Endothelial cell (in vitro differentiated cells): ENCODE results near the gene ERP27. TPM values are rescaled to one million over a fixed set of nuclear protein-coding genes. Genes with fewer than 3 reads are reported as not detected.
A peak's percentile ranks its signal among the peaks of the same experiment; 100 is the strongest.

Experiments used
- DNase-seq: peaks from one replicate; pipeline ENCODE4 v3.0.0; 2021; ENCODE audit warnings: low spot score
- H3K27ac Mint-ChIP-seq: one replicate; pipeline ENCODE4 v1.8.0; 2021; ENCODE audit warnings: mixed read lengths, inconsistent platforms; ENCODE audit not compliant: unreplicated experiment
- H3K27me3 Mint-ChIP-seq: one replicate; pipeline ENCODE4 v1.8.0; 2021; ENCODE audit warnings: mild to moderate bottlenecking, moderate library complexity, mixed read lengths, inconsistent platforms; ENCODE audit not compliant: unreplicated experiment
- H3K36me3 Mint-ChIP-seq: one replicate; pipeline ENCODE4 v1.8.0; 2021; ENCODE audit warnings: mild to moderate bottlenecking, low read depth, mixed read lengths, inconsistent platforms; ENCODE audit not compliant: unreplicated experiment
- H3K4me1 Mint-ChIP-seq: one replicate; pipeline ENCODE4 v1.8.0; 2021; ENCODE audit warnings: mild to moderate bottlenecking, mixed read lengths, inconsistent platforms; ENCODE audit not compliant: unreplicated experiment
- H3K4me3 Mint-ChIP-seq: one replicate; pipeline ENCODE4 v1.8.0; 2021; ENCODE audit warnings: mild to moderate bottlenecking, mixed read lengths, inconsistent platforms; ENCODE audit not compliant: unreplicated experiment
- H3K9me3 Mint-ChIP-seq: one replicate; pipeline ENCODE4 v1.8.0; 2021; ENCODE audit warnings: mixed read lengths, inconsistent platforms; ENCODE audit not compliant: unreplicated experiment
- total RNA-seq: library from RNA; stranded (reverse); fragmentation: NEBNext Ultra II Directional; extraction: Animal tissue kit (Norgen Biotek cat#: 25700); gene quantifications from one replicate; pipeline ENCODE4 v1.2.1, GENCODE V29; 2021; ENCODE audit not compliant: unreplicated experiment
- TF ChIP-seq, protein P1 (sequence below): fragments of 200-600 bp; sonication (generic); IDR thresholded peaks from one replicate; pipeline ENCODE4 v1.5.0; 2021; ENCODE audit warnings: antibody characterized with exemption; ENCODE audit not compliant: unreplicated experiment

Gene ERP27
- total RNA-seq, 1 donor from 2014 or later, result 0.46 TPM

GRCh38 chr12:14886271-14886670 lies 52.1 kb downstream of the ERP27 start:
- no peak for DNase-seq
- Mint-ChIP-seq H3K4me3 (no peak overlapping the region), H3K27me3 (peaks cover 2% of the 10 kb centered on the region), H3K4me1 (no peaks in the 10 kb centered on the region), H3K36me3 (no peaks in the 10 kb centered on the region), H3K9me3 (no peaks in the 10 kb centered on the region), H3K27ac (no peak overlapping the region)
- TF ChIP-seq, protein P1, sequence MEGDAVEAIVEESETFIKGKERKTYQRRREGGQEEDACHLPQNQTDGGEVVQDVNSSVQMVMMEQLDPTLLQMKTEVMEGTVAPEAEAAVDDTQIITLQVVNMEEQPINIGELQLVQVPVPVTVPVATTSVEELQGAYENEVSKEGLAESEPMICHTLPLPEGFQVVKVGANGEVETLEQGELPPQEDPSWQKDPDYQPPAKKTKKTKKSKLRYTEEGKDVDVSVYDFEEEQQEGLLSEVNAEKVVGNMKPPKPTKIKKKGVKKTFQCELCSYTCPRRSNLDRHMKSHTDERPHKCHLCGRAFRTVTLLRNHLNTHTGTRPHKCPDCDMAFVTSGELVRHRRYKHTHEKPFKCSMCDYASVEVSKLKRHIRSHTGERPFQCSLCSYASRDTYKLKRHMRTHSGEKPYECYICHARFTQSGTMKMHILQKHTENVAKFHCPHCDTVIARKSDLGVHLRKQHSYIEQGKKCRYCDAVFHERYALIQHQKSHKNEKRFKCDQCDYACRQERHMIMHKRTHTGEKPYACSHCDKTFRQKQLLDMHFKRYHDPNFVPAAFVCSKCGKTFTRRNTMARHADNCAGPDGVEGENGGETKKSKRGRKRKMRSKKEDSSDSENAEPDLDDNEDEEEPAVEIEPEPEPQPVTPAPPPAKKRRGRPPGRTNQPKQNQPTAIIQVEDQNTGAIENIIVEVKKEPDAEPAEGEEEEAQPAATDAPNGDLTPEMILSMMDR, result no peak

GRCh38 chr12:14885718-14886221 lies 52.6 kb downstream of the ERP27 start, which contains the start of gene MGP:
MGP (minus strand) TSS chr12:14885854; CDS start chr12:14885791, 63 bp downstream.
- Mint-ChIP-seq H3K27me3 (peaks cover 2% of the 10 kb centered on the region), H3K36me3 (no peaks in the 10 kb centered on the region), H3K9me3 (no peaks in the 10 kb centered on the region), H3K4me1 (peaks cover 3% of the 10 kb centered on the region), H3K4me3 (no peak within 1 kb of the TSS), H3K27ac (no peak within 1 kb of the TSS)
- TF ChIP-seq, protein P1, result no peak
- no peak for DNase-seq

DNA sequence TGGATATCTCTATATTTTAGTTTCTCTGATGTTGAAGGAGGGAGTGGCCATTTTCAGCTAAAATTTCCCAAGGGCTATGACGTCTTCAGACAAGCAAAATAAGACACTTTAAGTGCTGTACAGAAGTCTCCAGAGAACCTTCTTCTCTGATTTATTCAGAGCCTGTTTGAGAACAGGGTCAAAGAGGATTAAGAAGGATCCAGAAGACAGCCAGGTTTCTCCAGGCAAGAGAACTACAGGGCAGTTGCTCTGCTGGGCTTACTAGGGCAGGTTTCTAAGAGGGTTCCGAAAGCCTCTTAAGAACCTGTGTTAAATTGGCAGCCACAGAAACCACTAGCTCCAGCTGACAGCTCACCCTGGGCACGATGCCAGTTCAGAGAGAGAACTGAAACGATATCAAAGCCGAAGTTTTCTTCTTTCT lies 53.9 kb downstream of the ERP27 start:
- peaks cover 2% of the 10 kb centered on the region for H3K27me3 Mint-ChIP-seq
- H3K4me3 Mint-ChIP-seq, result no peak overlapping the region
- H3K4me1 Mint-ChIP-seq, result peaks cover 10% of the 10 kb centered on the region
- H3K36me3 Mint-ChIP-seq, result no peaks in the 10 kb centered on the region
- DNase-seq, result no peak
- no peak overlapping the region for H3K27ac Mint-ChIP-seq
- H3K9me3 Mint-ChIP-seq, result no peaks in the 10 kb centered on the region
- TF ChIP-seq, protein P1, result no peak

GRCh38 chr12:14883686-14884085 lies 54.7 kb downstream of the ERP27 start:
- TF ChIP-seq, protein P1, result no peak
- Mint-ChIP-seq H3K9me3 (no peaks in the 10 kb centered on the region), H3K27ac (no peak overlapping the region), H3K36me3 (no peaks in the 10 kb centered on the region), H3K4me3 (no peak overlapping the region), H3K4me1 (peaks cover 10% of the 10 kb centered on the region), H3K27me3 (peaks cover 2% of the 10 kb centered on the region)
- DNase-seq, result no peak

GRCh38 chr12:14880890-14881453 lies 57.4 kb downstream of the ERP27 start:
- no peaks in the 10 kb centered on the region for H3K27me3 Mint-ChIP-seq
- H3K9me3 Mint-ChIP-seq, result no peaks in the 10 kb centered on the region
- DNase-seq, result no peak
- H3K4me1 Mint-ChIP-seq, result peaks cover 10% of the 10 kb centered on the region
- H3K27ac Mint-ChIP-seq, result peak overlapping the region; percentile 83
- H3K4me3 Mint-ChIP-seq, result no peak overlapping the region
- H3K36me3 Mint-ChIP-seq, result no peaks in the 10 kb centered on the region
- TF ChIP-seq, protein P1, result no peak
